NB4 (cell line): Measurements from ENCODE around the gene KRT33B.

Experiments used
- DNase-seq: peaks from one replicate; pipeline ENCODE4 v3.0.0; 2010; ENCODE audit warnings: low read depth
- H3K4me3 ChIP-seq: one replicate; pipeline ENCODE4 v1.5.1; 2011; ENCODE audit warnings: mild to moderate bottlenecking, low read depth, low read length, moderate library complexity
- CTCF ChIP-seq: IDR thresholded peaks from one replicate; pipeline ENCODE4 v1.5.1; 2012; ENCODE audit warnings: low read depth, low read length
- MAX ChIP-seq: IDR thresholded peaks from 2 replicates; pipeline ENCODE4 v1.6.1; 2011; ENCODE audit warnings: low read depth, low read length
- MYC ChIP-seq: IDR thresholded peaks from 2 replicates; pipeline ENCODE4 v1.6.1; 2011; ENCODE audit warnings: low read depth, low read length
- POLR2A ChIP-seq: IDR thresholded peaks from 2 replicates; pipeline ENCODE4 v1.6.1; 2011; ENCODE audit warnings: mild to moderate bottlenecking; ENCODE audit not compliant: insufficient read length; ENCODE audit errors: extremely low read depth

The KRT33B gene

GRCh38 chr17:41415833-41416335, 46.3 kb upstream of the KRT33B start:
- DNase-seq: no peak
- no peak overlapping the region for H3K4me3 ChIP-seq
- TF ChIP-seq CTCF (no peak), MAX (no peak), MYC (no peak), POLR2A (no peak)

GRCh38 chr17:41415411-41415810, 45.8 kb upstream of the KRT33B start:
- TF ChIP-seq CTCF: no peak
- TF ChIP-seq MAX: no peak
- no peak for TF ChIP-seq POLR2A
- no peak for TF ChIP-seq MYC
- H3K4me3 ChIP-seq: no peak overlapping the region
- DNase-seq: no peak

GRCh38 chr17:41413982-41414381, 44.4 kb upstream of the KRT33B start:
- TF ChIP-seq MAX (no peak), MYC (no peak), POLR2A (no peak), CTCF (no peak)
- H3K4me3 ChIP-seq: no peak overlapping the region
- DNase-seq: no peak

GRCh38 chr17:41413353-41413957, 43.8 kb upstream of the KRT33B start:
- TF ChIP-seq POLR2A: no peak
- TF ChIP-seq CTCF: no peak
- TF ChIP-seq MAX: no peak
- TF ChIP-seq MYC: no peak
- no peak for DNase-seq
- H3K4me3 ChIP-seq: no peak overlapping the region

- TF ChIP-seq MAX (no peak), MYC (no peak), POLR2A (no peak), CTCF (no peak)
- DNase-seq: no peak
- H3K4me3 ChIP-seq: no peak overlapping the region
Observed at GRCh38 chr17:41411072-41411840, 41.6 kb upstream of the KRT33B start.
